GM12878 (cell line): Measurements from ENCODE around the gene BRF1. TPM values are rescaled to one million over a fixed set of nuclear protein-coding genes. Genes with fewer than 3 reads are reported as not detected.

Source experiments
- ATAC-seq: fragments of 200-7000 bp; cut with Tn5 transposase; 3 replicates; pipeline ENCODE4 v1.9.1; 2020; ENCODE audit warnings: mild to moderate bottlenecking, moderate library complexity
- BruUV-seq: library from RNA; stranded (reverse); fragments of 400-500 nt; replicated peaks from 2 replicates; lab custom pipeline; 2021; lab: Mats Ljungman, UMichigan
- CTCF ChIA-PET: fragments of 300-600 bp; sonication (Branson Sonifier 250); formaldehyde crosslinking; extraction: SDS; loops from one replicate; lab custom pipeline; 2021; ENCODE audit warnings: inconsistent platforms; lab: Yijun Ruan, JAX
- POLR2A ChIA-PET: fragments of 350-600 bp; formaldehyde crosslinking; extraction: SDS; loops from one replicate; lab custom pipeline; 2021; ENCODE audit warnings: inconsistent platforms; lab: Charles Lee
- RAD21 ChIA-PET: fragments of 300-600 bp; sonication (Branson Sonifier 250); formaldehyde crosslinking; loops from one replicate; lab custom pipeline; 2023; ENCODE audit warnings: antibody characterized with exemption; ENCODE audit not compliant: unreplicated experiment; lab: Charles Lee
- SMC1A ChIA-PET: fragments of 300-600 bp; sonication (Branson Sonifier 250); formaldehyde crosslinking; loops from one replicate; lab custom pipeline; 2023; ENCODE audit not compliant: unreplicated experiment, uncharacterized antibody; lab: Charles Lee
- DNase-seq: peaks from one replicate; pipeline ENCODE4 v3.0.0-alpha.2; 2011; ENCODE audit warnings: low read depth, low spot score
- FAIRE-seq: peaks from 3 replicates; lab custom pipeline; 2011; peaks lifted over from hg19 to GRCh38; lab: Jason Lieb, UNC
- H2AFZ ChIP-seq: 2 replicates; pipeline ENCODE4 v1.6.0; 2011; ENCODE audit warnings: low read depth, low read length, control low read depth; ENCODE audit not compliant: control insufficient read depth
- H3K27ac ChIP-seq: 2 replicates; pipeline ENCODE4 v1.5.1; 2011; ENCODE audit warnings: control low read depth; ENCODE audit not compliant: control insufficient read depth, insufficient read depth
- H3K27me3 ChIP-seq, 2 experiments: replicated peaks in 1 of 2; 2 replicates each; pipeline versions ENCODE4 v1.6.0 to v1.6.1; 2011; ENCODE audit warnings: low read length in 1 of 2; ENCODE audit not compliant: control insufficient read depth in 2 of 2, insufficient read depth in 2 of 2
- H3K36me3 ChIP-seq, 2 experiments: 2 replicates each; pipeline ENCODE4 v1.5.1; 2011; ENCODE audit warnings: low read length in 1 of 2; ENCODE audit not compliant: control insufficient read depth in 2 of 2, insufficient read depth in 2 of 2
- H3K4me1 ChIP-seq: 2 replicates; pipeline ENCODE4 v1.6.1; 2011; ENCODE audit warnings: mild to moderate bottlenecking, low read length, moderate library complexity, mixed read lengths; ENCODE audit not compliant: control insufficient read depth, insufficient read depth
- H3K4me2 ChIP-seq: 2 replicates; pipeline ENCODE4 v1.6.0; 2011; ENCODE audit warnings: control low read depth; ENCODE audit not compliant: control insufficient read depth, insufficient read depth
- H3K4me3 ChIP-seq: fragments of 200-600 bp; sonication (generic); 2 replicates; pipeline ENCODE4 v1.5.1; 2016
- H3K79me2 ChIP-seq: 2 replicates; pipeline ENCODE4 v1.6.0; 2011; ENCODE audit warnings: low read length; ENCODE audit not compliant: control insufficient read depth, insufficient read depth
- H3K9ac ChIP-seq: 2 replicates; pipeline ENCODE4 v1.8.0; 2011; ENCODE audit warnings: low read length, control low read depth, mixed read lengths; ENCODE audit not compliant: control insufficient read depth, insufficient read depth
- H3K9me3 ChIP-seq: replicated peaks from 3 replicates; pipeline ENCODE4 v1.5.1; 2011; ENCODE audit warnings: mild to moderate bottlenecking, low read length; ENCODE audit not compliant: control insufficient read depth, insufficient read depth
- H4K20me1 ChIP-seq: 2 replicates; pipeline ENCODE4 v1.6.0; 2011; ENCODE audit not compliant: control insufficient read depth, insufficient read depth
- BCL3 ChIP-seq: IDR thresholded peaks from 2 replicates; pipeline ENCODE4 v1.6.1; 2011; ENCODE audit warnings: borderline replicate concordance, low read depth, mild to moderate bottlenecking, moderate library complexity, low read length; ENCODE audit not compliant: insufficient read depth, poor library complexity, severe bottlenecking
- CREB1 ChIP-seq: IDR thresholded peaks from 2 replicates; pipeline ENCODE4 v1.6.1; 2012; ENCODE audit warnings: low read depth, mild to moderate bottlenecking, inconsistent platforms
- HCFC1 ChIP-seq: fragments of 150-350 bp; IDR thresholded peaks from 2 replicates; pipeline ENCODE4 v1.6.1; 2014; ENCODE audit warnings: low read length
- HDAC2 ChIP-seq: fragments of 200-600 bp; sonication (generic); IDR thresholded peaks from 2 replicates; pipeline ENCODE4 v1.6.1; 2017
- KLF5 ChIP-seq: fragments of 450-650 bp; IDR thresholded peaks from 2 replicates; pipeline ENCODE4 v1.6.1; 2014; ENCODE audit warnings: mild to moderate bottlenecking; ENCODE audit not compliant: partially characterized antibody
- MAX ChIP-seq: IDR thresholded peaks from 2 replicates; pipeline ENCODE4 v1.6.1; 2012; ENCODE audit warnings: low read depth, low read length, improper control_type of control experiment
- MTA2 ChIP-seq: fragments of 450-650 bp; IDR thresholded peaks from 2 replicates; pipeline ENCODE4 v1.6.1; 2016; ENCODE audit warnings: low read depth, mild to moderate bottlenecking, moderate library complexity
- MXI1 ChIP-seq: fragments of 150-350 bp; IDR thresholded peaks from 2 replicates; pipeline ENCODE4 v1.6.1; 2011; ENCODE audit warnings: low read depth, mild to moderate bottlenecking, inconsistent platforms, low read length, improper control_type of control experiment
- MYC ChIP-seq: IDR thresholded peaks from 2 replicates; pipeline ENCODE4 v1.6.1; 2011; ENCODE audit warnings: mild to moderate bottlenecking, low read length, moderate library complexity, inconsistent platforms; ENCODE audit not compliant: insufficient read depth, insufficient replicate concordance, insufficient read length, severe bottlenecking
- NKRF ChIP-seq: fragments of 450-650 bp; conservative IDR thresholded peaks from 2 replicates; pipeline ENCODE4 v1.6.1; 2017; ENCODE audit warnings: mild to moderate bottlenecking, moderate library complexity
- RFX5 ChIP-seq: IDR thresholded peaks from 2 replicates; pipeline ENCODE4 v1.6.1; 2011; ENCODE audit warnings: low read depth, low read length, improper control_type of control experiment
- SIN3A ChIP-seq: IDR thresholded peaks from 2 replicates; pipeline ENCODE4 v1.6.1; 2012; ENCODE audit warnings: low read depth, low read length, improper control_type of control experiment
- USF1 ChIP-seq: IDR thresholded peaks from 2 replicates; pipeline ENCODE4 v1.6.1; 2011; ENCODE audit warnings: borderline replicate concordance, low read depth, mild to moderate bottlenecking, moderate library complexity, mixed read lengths, low read length; ENCODE audit not compliant: insufficient read depth; ENCODE audit errors: extremely low read length
- YBX1 ChIP-seq: fragments of 450-650 bp; IDR thresholded peaks from 2 replicates; pipeline ENCODE4 v1.6.1; 2016; ENCODE audit warnings: antibody characterized with exemption
- WGBS: methylation state at CpG from one replicate; pipeline ENCODE4 v1.1.6; 2016; ENCODE audit warnings: low lambda C conversion rate; ENCODE audit not compliant: insufficient replicate concordance, insufficient coverage; ENCODE audit errors: missing lambda C conversion rate; 5-methylcytosine and 5-hydroxymethylcytosine counted together
- in situ Hi-C: fragments of 300-500 bp; cut with MboI; formaldehyde crosslinking; loops from 9 replicates; pipeline ENCODE4 v1.14.3; 2018; ENCODE audit warnings: mixed read lengths
- intact Hi-C: fragments of 100-400 bp; cut with micrococcal nuclease; formaldehyde crosslinking; loops from one replicate; pipeline ENCODE4 v1.14.2; 2022; ENCODE audit not compliant: unreplicated experiment
- polyA plus RNA-seq, 11 experiments: library from polyadenylated mRNA; depleted of rRNA in 4 of 11; unstranded in 6 of 11; stranded (reverse) in 5 of 11; fragments of >200 nt; fragmentation: Nextera tagmentation in 4 of 11; fragmentation: Illumina TruSeq in 1 of 11; extraction: Ambion mirVana in 4 of 11; extraction: Trizol in 1 of 11; gene quantifications; 1 replicate in 1 of 11; 2 replicates in 10 of 11; pipeline versions ENCODE4 v1.2.1 to v1.2.3, GENCODE V29; 2011 to 2016; ENCODE audit warnings: inconsistent platforms in 2 of 11, missing spikeins in 2 of 11, low read depth in 1 of 11
- total RNA-seq, 4 experiments: library from RNA; depleted of rRNA in 3 of 4; stranded (reverse); fragments of >200 nt in 3 of 4; fragmentation: Illumina TruSeq in 1 of 4; extraction: Trizol in 1 of 4; gene quantifications; 2 replicates each; pipeline versions ENCODE4 v1.2.1 to v1.2.3, GENCODE V29; 2013 to 2021

Gene BRF1
- total and polyA plus RNA-seq, 10 of the 15 experiments (the other 5 are each of a cell fraction or from before 2014, with no cell fraction given) = 0.21 to 33.5 (median 10.7) TPM

- no peak for TF ChIP-seq SIN3A
- TF ChIP-seq MAX = no peak
- TF ChIP-seq HDAC2 = no peak
- TF ChIP-seq RFX5 = no peak
- TF ChIP-seq YBX1 = no peak
- TF ChIP-seq KLF5 = no peak
- no peak for TF ChIP-seq BCL3
- no peak for TF ChIP-seq MTA2
- TF ChIP-seq MXI1 = no peak
- TF ChIP-seq HCFC1 = no peak
- TF ChIP-seq NKRF = no peak
- TF ChIP-seq MYC = no peak
- no peak for TF ChIP-seq USF1
- TF ChIP-seq CREB1 = no peak
- Histone ChIP-seq H4K20me1 (no peaks in the 10 kb centered on the region), H3K36me3 (peaks cover 5% of the 10 kb centered on the region in 2 experiments; a peak in 3 of 4 replicates), H3K9me3 (no peaks in the 10 kb centered on the region; the same call in 2 of the 3 replicates), H3K9ac (no peak overlapping the region), H3K4me3 (no peak overlapping the region), H3K79me2 (peaks cover 6% of the 10 kb centered on the region; the same call in 1 of the 2 replicates), H3K27me3 (no peaks in the 10 kb centered on the region), H2AFZ (no peak overlapping the region), H3K4me1 (peaks cover 8% of the 10 kb centered on the region), H3K27ac (no peak overlapping the region), H3K4me2 (no peak overlapping the region)
- DNase-seq (no peak), ATAC-seq (no peak), FAIRE-seq (no peak)
- intact Hi-C loops (no loop called here), in situ Hi-C loops (no loop called here)
- ChIA-PET CTCF (no interaction called here), RAD21 (no interaction called here), SMC1A (no interaction called here), POLR2A (no interaction called here)
- BruUV-seq = TSS peak; percentile 24
- WGBS = 96% methylated on average over 10 of the region's 10 CpGs
Observed at GRCh38 chr14:105244334-105244733, 56.5 kb downstream of the BRF1 start.
